GM18868 (cell line): Measurements from ENCODE around the gene RNFT2.

Experiments
- ATAC-seq: cut with Tn5 transposase; IDR thresholded peaks from one replicate; pipeline ENCODE4 v1.9.1; 2021; ENCODE audit warnings: mild to moderate bottlenecking, moderate library complexity; ENCODE audit not compliant: unreplicated experiment

Gene RNFT2

DNA sequence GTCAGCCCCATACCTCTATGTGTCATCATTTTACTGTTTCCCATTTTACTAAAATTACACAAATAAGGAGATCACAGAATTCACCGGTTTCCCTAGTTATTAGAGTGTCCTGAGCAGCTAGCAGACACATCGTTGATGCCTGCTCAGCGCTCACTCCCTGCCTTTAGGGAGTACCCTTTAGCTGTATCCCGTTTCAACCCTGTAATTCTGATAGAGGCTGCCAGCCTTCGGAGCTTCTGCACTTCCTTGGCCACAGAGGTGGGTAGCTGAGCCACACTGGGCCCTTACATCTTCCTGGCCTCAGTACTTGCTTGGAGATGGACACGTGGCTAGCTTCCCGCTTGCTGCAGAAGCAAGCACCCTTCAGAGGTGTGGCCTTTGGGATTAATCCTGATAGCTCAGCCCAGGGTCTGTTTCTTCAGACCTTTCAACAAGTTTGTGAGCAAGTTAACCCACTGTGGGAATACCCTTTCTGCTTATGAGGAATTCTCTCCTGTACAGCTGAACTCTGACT, 158.4 kb downstream of the RNFT2 start:
- ATAC-seq = no peak

DNA sequence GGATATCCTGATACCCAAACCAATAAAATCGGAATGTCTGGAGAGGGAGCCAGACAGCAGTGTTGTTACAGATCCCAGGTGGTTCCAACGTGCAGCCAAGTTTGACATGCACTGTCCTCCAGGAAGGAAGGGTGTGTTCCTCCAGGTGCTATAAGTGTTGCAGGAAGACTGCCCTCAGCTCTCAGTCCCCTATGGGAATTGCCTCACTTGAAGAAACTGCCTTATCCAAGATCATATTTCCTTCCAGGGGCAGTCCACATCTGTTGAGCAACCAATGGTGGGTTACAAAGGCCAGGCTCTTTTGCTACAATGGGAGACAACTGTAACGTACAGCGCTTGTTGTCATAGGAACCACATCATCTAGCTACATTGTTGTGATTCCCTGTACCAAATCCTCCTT, 159.4 kb downstream of the RNFT2 start:
- no peak for ATAC-seq

DNA sequence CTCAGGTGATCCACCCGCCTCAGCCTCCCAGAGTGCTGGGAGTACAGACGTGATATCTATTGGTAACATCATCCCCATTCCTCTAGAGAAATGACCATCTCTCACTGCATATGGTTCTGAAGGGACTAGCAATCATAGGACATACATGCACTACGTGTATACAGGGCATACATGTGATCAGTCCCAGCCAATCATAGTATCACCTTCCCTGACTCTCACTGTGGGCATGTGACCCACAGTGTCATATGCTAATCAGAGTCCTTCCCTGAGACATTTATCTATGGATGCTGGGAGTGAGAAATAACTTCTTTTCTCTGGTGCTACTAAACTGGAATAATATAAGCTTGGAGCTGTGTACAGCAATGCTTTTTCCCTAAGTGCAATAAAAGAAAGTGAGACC, 160.6 kb downstream of the RNFT2 start:
- ATAC-seq = no peak

DNA sequence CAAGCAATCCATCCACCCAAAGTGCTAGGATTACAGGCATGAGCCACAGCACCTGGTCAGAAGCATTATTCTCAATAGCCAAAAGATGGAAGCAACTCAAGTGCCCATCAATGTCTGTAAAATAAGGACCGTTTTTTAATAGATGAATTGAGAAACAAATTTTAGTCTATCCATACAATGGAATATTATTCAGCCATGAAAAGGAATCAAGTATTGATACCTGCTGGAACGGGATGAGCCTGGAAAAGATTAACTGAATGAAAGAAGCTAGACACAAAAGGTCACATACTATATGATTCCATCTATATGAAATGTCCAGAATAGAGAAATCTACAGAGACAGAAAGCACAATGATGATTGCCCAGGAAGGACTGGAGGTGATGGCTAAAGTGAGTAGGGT, 163.5 kb downstream of the RNFT2 start:
- no peak for ATAC-seq
